Measurements from ENCODE around the gene IQGAP2.
"Not testable (repeated sequence)": the region's sequence is repeated elsewhere in the genome, so short reads cannot be mapped to it uniquely, and the experiment has no call there.

IQGAP2 gene

DNA sequence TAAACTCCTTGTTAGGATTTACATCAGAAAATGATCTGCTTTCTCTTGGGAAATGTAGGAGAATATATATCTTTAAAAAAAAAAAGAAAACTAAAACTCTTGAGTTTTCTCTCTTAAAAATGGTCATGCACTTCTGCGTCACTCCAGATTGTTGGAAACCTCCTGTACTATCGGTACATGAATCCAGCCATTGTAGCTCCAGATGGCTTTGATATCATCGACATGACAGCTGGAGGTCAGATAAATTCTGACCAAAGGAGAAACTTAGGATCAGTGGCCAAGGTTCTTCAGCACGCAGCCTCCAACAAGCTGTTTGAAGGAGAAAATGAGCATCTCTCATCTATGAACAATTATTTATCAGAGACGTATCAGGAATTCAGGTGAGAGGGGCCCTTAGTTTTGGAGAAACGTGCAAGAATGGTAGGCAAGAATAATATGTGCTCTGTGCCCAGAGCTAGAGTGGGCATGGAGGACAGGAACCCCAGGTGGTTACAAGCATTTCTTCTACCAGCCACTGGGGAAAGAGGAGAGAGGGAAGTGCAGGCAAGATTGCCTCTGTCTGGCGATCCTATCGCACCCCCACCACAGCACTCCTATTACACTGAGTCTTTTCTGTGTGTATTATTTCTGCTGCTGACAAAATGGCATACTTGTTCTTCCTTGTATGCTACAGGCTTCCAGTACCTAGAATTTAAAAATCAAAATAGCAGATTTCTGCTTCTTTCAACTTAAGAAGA is 271.4 kb downstream of the IQGAP2 start:
- DNase-seq: no peak

DNA sequence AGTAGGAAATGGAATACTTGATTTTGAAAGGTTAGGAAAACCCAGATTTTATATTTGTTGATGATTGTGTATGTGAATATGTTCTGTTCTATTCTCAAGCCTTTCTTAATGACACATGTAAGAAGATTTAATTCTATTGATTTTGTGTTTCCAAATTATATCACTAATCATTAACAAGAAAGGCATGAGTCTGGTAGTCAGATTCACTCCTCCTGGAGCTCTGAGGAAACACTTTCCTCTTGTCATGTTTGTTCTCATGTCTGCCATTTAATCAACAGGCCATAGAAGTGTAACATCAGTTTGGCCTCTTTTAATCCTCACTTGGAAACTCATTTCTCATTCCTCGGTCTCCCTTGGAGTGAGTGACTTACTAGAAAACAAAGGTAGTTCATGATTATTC is 272.3 kb downstream of the IQGAP2 start:
- no peak for DNase-seq

DNA sequence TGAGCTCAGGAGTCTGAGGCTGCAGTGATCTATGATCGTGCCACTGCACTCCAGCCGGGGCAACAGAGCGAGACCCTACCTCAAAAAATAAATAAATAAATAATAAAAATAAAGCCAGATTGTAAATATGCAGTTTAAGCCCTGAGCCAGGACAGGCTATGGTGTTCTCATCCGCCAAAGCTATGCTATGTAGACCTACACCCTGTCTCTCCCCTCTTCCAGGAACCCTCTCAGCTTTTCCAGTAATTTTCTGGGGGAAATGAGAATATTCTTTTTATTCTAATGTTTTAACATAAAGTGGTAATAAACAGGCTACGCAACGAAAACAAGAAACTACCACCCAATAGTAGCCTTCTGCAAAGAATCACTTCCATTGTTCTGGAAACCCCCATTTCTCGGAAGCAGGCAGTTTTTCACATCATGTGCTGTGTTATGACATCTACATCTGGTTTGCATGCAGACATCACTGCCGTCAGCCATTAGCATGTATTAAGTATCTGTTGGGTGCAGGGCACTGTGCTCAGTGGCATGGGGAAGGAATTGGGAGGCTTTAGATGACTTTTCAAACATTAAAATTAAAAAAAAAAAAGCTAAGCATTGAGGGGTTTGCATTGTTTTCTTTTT is 274.9 kb downstream of the IQGAP2 start:
- DNase-seq: no peak

DNA sequence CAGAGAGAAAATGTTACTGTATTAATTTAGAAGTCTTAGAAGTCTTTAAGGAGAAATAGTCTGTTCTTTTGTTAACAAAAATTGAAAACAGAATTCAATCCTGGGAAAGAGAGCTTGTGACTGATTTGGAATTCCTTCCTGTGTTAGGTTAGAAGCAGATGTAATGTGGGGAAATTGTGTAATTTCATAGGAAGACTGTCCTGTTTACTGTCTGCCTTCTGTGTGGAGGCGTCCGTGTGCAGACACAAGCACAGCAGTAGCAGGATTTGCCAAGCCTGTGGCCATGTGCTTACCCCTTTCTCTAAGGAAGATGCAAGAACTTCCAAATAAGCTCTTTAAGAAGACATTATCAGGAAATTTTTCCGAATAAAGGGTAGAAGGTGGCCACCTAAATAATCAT is 276.1 kb downstream of the IQGAP2 start:
- DNase-seq: no peak

DNA sequence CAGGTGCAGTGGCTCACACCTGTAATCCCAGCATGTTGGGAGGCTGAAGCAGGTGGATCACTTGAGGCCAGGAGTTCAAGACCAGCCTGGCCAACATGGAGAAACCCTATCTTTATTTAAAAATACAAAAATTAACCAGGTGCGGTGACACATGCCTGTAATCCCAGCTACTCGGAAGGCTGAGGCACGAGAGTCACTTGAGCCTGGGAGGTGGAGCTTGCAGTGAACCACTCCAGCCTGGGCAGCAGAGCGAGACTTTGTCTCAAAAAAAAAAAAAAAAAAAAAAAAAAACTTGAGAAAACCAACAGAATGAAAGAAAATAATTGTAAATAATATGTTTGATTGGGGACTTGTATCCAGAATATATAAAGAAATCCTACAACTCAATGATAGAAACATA is 277.7 kb downstream of the IQGAP2 start:
- DNase-seq: not testable (repeated sequence)

DNA sequence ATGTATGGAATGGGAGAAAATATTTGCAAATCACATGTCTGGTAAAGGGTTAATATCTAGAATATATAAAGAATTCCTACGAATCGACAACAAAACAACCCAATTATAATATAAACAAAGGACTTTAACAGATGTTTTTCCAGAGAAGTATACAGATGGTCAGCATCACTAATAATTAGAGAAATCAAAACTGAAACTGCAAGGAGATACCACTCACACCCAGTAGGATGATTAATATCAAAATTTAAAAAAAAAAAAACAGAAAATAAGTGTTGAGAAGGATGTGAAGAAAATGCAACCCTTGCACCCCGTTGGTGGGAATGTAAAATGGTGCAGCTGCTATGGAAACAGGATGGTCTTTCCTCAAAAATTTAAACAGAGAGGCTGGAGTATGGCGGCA is 278.2 kb downstream of the IQGAP2 start:
- no peak for DNase-seq

DNA sequence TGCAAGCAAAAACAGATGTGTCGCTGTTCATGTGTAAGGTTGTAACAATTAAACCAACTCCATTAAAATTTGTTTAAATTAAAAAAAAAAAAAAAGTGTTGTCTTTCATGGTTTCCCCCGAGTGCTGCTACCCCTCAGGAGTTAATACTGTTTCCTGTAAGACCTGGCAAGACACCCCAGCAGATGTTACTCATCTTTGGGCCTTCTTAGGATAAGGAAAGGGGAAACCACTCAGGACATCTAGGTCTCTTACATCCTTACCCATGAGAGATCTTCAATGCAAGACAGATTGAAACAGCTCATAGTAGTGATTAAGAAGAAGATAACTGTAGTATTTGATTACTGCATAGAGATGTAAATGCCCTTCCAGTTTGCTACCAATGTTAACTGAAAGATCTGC is 279.3 kb downstream of the IQGAP2 start:
- no peak for DNase-seq

DNA sequence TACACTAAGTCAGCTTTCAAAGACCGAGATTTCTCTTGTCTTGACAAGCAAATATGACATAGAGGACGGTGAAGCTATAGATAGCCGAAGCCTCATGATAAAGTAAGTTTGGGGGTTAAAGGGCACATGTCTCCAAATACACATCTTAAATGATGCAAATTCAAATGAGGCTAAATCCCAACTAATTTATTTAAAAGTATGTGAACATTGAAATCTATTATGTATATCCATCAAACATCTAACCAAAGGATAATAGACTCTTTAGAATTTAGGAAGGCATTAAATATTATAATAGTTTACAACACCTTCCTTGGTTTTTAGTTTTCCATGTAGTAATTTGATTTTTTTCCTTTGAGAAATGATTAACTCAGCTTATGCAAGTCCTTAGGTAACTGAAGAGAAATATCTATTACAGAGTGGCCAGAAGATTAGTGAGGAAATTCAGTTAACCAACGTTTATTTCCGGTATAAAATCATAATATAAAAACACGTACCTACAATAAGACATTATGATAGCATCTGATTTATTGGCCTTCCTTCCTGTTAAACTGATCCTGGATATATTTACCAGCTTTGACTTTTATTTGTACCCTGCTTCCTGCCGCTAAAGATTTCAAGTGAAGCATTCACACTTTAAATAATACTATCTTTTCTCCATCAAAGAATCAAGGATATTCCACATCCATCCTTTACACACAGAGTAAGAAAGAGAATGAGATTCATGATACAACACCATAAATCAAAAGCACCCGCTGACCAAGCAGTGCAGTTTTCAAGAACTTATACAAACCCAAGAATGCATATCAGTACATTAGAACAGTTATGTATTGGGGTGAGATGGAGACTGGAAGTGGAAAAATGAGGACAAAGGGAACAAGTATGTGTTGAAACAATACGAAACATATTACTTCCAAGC is 281.0 kb downstream of the IQGAP2 start:
- DNase-seq: no peak

DNA sequence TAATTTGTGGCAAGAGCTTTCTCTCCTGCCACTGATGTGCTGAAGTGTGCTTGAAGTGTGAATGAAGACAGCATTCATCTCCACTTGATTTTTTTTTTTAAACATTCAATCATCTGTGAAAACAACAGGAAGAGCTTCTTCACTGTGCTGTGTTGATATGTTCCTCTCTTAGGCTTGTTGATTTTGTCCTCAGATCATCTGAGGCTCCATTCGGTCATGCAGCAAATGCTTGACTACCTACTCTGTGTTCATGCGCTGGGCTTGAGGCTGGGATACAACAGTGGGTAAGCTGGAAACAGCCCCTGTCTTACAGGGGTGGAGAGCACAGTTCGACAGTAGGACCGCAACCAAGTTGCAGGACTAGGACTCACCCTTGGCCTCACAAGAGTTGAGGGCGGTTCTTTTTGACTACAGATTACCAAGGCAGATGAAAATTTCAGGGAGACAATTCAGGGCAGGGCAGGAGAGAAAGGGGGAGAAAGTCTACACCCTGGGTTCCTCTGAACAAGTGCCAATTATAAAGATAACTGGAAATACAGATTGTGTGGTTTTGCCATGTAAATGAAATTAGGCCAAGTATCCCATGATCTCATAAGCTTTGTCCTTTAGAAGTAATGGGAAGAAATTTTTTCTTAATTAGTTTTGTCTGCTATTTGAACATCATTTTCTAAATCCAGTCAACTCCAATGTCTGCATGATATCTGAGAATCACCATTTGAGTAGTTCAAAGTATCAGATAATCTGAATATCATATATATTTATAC is 281.9 kb downstream of the IQGAP2 start:
- DNase-seq: no peak

DNA sequence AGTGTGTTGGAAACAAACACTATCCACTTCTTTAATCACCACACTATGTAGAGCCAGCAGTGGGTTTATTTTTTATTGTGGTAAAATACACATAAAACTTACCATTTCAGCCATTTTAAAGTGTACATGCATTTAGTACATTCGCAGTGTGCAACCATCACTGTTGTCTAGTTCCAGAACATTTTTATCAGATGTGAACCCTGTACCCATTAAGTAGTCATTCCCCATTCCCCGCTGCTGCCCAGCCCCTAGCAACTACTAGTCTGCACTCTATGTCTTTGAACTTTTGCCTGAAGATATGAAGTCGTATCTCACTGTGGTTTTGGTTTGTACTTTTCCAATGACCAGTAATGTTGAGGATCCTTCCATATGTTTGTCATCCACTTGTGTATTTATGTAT is 282.6 kb downstream of the IQGAP2 start:
- DNase-seq: no peak

DNA sequence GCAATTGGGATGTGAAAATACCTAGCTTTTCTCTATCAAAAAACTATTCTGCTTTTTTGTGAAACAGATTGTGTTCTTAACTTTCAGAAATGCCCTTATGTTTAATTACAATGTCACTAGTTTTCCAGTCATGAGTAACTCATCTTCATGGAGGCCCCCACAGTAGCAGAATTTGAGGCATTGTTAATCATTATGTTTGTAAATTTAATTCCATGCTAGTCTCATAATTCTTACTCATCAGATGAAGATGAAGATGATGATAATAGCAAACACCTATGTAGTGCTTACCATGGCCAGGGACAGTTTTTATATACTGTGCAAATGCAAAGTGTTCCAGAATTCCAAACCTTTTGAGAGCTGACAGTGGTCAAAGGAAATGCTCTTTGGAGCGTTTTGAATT is 285.1 kb downstream of the IQGAP2 start:
- DNase-seq: no peak

DNA sequence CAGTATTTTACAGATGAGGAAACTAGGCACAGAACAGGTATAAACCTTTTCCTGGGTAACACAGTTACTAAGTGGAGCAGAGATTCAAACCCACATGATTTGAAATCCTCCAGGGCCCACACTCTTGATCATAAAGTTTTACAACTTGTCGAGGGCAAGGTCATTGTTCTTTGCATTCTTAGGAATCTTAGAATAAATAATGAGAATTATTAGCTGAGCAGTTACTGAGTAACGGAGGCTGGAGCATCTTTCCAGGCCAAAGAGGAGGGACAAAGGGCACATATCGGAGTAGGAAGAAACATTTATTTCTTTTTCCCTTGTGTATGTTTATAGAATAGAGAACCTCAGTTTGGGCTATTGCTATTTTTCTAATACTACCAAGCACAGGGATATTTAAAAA is 285.8 kb downstream of the IQGAP2 start:
- no peak for DNase-seq

DNA sequence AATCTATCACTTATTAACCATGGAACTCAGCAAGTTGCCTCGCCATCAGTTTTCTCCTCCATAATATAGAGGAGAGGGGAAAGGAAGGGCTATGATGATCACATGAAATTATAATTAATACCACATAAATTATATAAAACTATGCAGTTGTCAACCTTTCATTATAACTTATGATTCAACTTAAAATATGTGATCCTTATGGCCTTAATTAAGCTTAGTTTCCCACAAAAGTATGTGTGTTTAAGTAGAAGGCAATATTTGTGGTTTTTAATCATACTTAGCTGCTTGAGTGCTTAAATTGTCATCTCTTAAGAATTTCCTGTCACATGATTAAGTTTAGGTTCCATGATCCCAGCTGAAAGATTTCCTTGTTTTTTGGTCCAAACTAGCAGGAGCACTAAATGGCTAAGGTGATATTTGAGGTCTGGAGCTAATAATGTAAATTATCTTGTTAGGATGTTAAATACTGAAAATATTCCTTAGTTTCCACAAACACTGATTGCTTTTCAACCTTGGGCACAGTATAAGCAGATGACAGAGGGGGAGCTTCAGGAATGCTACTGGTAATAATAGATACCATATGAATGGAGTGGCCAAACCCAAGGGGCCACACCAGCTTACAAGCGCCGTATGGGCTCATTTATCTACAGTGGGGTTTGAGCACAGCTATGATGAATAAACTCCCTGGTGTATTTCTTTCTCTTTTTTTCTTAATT is 286.4 kb downstream of the IQGAP2 start:
- DNase-seq: no peak

DNA sequence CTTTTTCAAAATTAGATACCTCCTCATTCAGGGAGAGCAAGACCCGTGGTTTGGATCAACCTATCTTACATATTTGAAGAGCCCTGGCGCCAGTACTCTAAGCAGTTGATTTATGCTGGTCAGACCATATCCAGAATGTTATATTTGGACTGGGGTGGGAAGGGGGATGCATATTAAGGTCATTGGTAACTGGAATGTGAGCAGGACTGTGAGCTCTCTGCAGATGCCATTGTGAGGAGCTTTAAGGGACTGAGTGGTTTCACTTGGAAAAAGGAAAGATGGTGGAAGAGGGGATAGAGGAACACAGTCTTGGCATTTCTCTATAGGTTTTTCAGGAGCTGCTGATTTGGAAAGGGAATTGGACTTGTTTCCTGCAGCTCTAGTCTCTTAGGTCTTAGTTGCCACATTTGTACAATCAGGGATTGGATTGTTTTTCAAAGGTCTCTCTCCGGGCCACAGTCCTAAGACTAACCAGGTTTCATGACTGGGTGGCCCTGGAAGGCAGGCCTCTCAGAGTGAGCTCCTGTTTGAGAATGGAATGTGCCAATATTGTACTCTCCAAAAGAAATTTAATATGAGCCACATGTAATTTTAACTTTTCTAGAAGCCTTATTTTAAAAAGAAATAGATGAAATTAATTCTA is 287.1 kb downstream of the IQGAP2 start:
- DNase-seq: no peak

DNA sequence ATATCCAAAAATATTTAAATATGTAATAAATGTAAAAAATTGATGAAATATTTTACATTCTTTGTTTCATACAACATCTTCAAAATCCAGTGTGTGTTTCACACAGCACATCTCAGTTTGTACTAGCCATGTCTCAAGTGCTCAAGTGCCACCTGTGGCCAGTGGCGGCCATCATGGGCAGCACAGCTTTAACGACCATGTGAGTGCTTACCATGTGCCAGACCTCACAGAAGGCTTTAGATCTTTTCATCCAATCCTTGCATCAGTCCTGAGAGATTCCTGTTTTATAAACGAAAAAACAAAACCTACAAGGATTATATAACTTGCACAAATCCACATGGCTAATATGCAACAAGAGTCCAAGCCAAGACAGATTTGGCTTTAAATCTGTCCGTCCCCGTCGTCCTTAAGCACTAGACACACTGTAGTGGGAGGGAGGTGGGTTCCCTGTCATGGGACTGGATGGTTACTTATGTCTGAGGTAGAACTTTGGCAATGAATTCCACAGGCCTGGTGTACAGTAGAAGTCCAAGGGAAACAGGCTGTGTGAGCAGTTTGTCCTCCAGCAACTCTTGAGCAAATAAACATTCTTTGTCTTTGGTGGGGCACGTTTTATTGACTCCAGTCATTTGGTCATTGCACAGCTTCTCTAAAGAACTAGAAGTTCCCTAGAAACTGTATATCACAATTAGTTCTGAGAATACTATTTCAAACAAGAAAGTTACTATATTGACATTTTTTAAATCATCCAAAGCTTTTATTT is 287.8 kb downstream of the IQGAP2 start:
- DNase-seq: no peak

DNA sequence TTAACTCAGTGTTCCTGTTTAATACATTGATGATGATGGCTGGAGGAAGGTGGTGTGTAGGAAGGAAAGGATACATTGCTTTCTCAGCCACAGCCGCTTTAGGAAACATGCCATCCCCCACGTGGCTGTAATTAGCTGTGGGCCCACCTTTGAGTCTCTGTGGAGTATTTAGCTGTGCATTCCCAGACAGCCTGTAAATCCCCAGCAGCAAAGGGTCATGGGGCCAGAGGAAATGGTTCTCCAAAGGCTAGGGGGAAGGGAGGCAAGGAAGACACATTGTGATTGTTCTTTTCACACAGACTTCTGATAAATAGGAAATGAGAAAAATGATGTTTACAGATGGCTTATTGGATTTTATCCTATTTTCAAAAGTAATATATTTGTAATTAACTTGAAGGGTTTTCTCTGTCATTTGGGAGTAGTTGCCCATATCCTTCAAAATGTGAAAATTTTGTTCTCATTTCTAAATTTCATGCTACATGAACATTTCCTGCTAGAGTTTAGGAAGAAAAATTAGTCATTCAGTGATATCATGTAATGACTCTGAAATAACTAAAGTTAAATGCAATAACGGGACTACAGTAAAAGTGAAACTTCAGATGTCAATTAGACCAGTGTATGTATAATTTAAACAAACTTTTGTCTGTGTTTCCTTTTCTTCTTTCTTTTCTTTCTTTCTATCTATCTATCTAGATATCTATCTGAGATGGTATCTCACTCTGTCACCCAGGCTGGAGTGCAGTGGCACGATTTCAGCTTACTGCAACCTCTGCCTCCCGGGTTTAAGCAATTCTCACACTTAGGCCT is 288.6 kb downstream of the IQGAP2 start:
- no peak for DNase-seq

DNA sequence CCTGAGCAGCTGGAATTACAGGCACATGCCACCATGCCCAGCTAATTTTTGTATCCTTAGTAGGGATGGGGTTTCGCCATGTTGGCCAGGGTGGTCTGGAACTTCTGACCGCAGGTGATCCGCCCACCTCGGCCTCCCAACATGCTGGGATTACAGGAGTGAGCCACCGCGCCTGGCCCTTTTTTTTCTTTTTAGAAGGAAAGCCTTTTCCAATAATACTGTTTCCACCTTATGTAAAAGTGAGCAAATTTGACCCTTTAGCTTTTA is 289.1 kb downstream of the IQGAP2 start:
- DNase-seq: no peak

DNA sequence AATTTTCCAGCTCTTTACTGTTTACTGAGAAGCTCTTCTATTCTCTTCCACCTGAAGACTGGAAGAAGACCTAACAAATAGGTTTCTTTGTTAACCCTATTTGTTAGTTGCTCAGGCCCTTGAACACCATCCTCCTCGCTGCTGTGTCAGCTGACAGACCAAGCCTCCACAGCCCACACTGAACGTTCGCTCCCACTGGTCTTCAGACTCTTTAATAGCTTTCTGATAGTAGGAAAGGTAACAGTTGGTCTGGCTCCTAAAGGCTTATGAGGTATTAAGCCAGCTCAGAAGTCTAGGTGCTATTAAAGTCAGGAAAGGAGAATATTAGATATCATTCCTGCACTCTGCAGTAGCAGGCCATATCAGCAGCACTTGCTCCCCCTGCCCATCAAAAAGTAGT is 289.6 kb downstream of the IQGAP2 start:
- DNase-seq: no peak

DNA sequence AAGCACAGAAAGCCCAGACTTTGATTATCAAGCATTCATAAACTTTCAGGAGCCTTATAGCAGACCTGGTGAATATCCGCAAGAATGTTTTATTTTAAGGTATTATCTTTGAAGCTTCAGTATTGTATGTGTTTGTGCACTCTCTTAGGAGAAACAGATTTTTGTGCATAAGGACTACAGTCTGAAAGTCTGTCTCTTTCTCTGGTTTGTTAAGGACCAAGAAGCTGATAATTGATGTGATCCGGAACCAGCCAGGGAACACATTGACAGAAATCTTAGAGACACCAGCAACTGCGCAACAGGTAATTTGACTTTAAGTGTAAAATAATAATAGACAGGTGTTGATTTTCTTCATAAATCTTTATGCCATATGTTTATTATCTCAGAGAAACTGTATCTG is 290.1 kb downstream of the IQGAP2 start:
- DNase-seq: no peak

DNA sequence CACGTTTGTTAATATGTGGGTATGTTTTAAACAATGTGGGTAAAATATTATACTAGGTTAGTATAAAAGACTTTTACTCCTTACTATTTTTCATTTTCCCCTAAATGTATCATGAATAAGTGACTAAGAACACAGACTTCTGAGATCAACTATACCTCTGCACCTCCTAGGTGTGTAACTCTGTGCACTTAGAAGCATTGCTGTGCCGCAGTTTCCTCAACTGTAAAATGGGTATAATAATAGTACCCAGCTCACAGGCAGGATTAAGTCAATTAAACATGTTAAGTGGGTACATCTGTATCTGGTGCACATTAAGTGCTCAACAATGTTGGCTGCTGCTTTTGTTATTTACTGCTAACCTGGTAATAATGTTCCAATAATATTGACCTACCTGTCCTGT is 291.2 kb downstream of the IQGAP2 start:
- DNase-seq: no peak

DNA sequence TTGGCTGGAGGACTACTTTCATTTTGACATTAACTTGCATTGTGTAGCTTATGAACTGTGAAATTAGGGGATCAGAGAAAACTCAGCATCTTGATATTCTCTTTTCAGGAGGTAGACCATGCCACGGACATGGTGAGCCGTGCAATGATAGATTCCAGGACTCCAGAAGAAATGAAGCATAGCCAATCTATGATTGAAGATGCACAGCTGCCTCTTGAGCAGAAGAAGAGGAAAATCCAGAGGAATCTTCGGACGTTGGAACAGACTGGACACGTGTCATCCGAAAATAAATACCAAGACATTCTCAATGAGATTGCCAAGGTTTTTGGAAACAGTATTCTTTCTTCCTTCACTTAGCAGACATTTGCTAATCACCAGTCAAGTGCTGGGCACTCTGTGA is 292.3 kb downstream of the IQGAP2 start:
- DNase-seq: no peak
